ENCODE measurements around the gene PLPP3. TPM values are rescaled to one million over a fixed set of nuclear protein-coding genes. Genes with fewer than 3 reads are reported as not detected.

PLPP3 gene
- total and polyA plus RNA-seq, 9 of the 15 experiments (the other 6 are each of a cell fraction or from before 2014, with no cell fraction given), result 0.07 to 0.54 (median 0.20) TPM

DNA sequence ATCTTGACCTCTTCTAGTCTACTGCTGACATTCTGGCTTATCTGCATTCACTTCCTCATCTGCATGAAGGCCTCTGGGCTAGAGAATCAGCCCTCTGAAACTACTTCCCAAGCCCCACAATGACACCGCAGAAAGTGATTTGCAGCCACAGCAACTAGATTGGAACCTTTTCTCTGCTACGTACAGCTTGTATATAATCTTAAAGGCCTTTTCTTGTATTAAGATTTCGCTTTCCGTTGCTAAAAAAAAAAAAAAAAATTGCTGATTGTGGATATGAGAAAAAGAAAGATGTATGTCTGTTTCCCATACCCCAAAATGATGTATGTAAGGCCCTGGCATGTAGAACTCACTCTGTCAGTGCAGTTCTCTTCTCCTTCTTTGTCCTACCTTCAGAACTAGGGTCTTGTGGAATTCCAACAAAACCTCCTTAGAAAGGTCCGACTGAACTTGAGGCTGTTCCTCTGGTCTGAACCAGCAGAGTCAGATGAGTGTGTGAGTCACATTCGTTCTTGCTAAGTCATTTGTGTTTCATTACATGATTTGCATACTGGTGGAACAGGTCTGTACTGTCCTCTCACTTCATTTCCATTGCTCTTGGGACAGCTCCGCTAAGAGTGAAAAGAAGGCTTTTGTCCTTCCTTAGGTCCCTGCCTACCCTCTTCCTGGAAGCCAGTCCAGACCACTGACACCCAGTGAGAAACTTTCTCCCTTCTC, 62.7 kb downstream of the PLPP3 start (continued):
- TF ChIP-seq, protein P1, sequence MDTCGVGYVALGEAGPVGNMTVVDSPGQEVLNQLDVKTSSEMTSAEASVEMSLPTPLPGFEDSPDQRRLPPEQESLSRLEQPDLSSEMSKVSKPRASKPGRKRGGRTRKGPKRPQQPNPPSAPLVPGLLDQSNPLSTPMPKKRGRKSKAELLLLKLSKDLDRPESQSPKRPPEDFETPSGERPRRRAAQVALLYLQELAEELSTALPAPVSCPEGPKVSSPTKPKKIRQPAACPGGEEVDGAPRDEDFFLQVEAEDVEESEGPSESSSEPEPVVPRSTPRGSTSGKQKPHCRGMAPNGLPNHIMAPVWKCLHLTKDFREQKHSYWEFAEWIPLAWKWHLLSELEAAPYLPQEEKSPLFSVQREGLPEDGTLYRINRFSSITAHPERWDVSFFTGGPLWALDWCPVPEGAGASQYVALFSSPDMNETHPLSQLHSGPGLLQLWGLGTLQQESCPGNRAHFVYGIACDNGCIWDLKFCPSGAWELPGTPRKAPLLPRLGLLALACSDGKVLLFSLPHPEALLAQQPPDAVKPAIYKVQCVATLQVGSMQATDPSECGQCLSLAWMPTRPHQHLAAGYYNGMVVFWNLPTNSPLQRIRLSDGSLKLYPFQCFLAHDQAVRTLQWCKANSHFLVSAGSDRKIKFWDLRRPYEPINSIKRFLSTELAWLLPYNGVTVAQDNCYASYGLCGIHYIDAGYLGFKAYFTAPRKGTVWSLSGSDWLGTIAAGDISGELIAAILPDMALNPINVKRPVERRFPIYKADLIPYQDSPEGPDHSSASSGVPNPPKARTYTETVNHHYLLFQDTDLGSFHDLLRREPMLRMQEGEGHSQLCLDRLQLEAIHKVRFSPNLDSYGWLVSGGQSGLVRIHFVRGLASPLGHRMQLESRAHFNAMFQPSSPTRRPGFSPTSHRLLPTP (IDR thresholded peaks at IDR 0.05; ENCODE audit: borderline replicate concordance, extremely low read depth, insufficient read length), result no peak
- TF ChIP-seq ASH1L (IDR thresholded peaks at IDR 0.05; ENCODE audit: borderline replicate concordance, low read depth, partially characterized antibody) (peak; percentile 36), MAZ (CRISPR knock-in tag; conservative IDR thresholded peaks at IDR 0.05 in 1 of 2, IDR thresholded peaks at IDR 0.05 in 1 of 2) (no peak), TAL1 (IDR thresholded peaks at IDR 0.05) (peak; percentile 29; the same call in 1 of the 2 replicates), ZNF197 (CRISPR knock-in tag; IDR thresholded peaks at IDR 0.05; ENCODE audit: low read depth) (no peak), CHD4 (IDR thresholded peaks at IDR 0.05; ENCODE audit: insufficient read depth, insufficient replicate concordance, low read depth, low read length, poor library complexity, severe bottlenecking) (no peak), HMGN3 (IDR thresholded peaks at IDR 0.05; ENCODE audit: borderline replicate concordance, extremely low read depth, insufficient read length, low read depth, low read length) (no peak)
- TF ChIP-seq, protein P2, sequence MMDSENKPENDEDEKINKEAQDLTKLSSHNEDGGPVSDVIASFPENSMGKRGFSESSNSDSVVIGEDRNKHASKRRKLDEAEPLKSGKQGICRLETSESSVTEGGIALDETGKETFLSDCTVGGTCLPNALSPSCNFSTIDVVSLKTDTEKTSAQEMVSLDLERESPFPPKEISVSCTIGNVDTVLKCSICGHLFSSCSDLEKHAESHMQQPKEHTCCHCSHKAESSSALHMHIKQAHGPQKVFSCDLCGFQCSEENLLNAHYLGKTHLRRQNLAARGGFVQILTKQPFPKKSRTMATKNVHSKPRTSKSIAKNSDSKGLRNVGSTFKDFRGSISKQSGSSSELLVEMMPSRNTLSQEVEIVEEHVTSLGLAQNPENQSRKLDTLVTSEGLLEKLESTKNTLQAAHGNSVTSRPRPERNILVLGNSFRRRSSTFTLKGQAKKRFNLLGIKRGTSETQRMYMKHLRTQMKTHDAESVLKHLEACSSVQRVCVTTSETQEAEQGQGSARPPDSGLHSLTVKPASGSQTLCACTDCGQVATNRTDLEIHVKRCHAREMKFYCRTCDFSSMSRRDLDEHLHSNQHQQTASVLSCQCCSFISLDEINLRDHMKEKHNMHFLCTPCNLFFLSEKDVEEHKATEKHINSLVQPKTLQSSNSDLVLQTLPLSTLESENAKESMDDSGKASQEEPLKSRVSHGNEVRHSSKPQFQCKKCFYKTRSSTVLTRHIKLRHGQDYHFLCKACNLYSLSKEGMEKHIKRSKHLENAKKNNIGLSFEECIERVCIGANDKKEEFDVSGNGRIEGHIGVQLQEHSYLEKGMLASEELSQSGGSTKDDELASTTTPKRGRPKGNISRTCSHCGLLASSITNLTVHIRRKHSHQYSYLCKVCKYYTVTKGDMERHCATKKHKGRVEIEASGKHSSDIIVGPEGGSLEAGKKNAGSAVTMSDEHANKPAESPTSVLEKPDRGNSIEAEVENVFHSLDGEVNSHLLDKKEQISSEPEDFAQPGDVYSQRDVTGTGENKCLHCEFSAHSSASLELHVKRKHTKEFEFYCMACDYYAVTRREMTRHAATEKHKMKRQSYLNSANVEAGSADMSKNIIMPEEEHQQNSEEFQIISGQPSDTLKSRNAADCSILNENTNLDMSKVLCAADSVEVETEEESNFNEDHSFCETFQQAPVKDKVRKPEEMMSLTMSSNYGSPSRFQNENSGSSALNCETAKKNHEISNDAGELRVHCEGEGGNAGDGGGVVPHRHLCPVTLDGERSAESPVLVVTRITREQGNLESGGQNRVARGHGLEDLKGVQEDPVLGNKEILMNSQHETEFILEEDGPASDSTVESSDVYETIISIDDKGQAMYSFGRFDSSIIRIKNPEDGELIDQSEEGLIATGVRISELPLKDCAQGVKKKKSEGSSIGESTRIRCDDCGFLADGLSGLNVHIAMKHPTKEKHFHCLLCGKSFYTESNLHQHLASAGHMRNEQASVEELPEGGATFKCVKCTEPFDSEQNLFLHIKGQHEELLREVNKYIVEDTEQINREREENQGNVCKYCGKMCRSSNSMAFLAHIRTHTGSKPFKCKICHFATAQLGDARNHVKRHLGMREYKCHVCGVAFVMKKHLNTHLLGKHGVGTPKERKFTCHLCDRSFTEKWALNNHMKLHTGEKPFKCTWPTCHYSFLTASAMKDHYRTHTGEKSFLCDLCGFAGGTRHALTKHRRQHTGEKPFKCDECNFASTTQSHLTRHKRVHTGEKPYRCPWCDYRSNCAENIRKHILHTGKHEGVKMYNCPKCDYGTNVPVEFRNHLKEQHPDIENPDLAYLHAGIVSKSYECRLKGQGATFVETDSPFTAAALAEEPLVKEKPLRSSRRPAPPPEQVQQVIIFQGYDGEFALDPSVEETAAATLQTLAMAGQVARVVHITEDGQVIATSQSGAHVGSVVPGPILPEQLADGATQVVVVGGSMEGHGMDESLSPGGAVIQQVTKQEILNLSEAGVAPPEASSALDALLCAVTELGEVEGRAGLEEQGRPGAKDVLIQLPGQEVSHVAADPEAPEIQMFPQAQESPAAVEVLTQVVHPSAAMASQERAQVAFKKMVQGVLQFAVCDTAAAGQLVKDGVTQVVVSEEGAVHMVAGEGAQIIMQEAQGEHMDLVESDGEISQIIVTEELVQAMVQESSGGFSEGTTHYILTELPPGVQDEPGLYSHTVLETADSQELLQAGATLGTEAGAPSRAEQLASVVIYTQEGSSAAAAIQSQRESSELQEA (IDR thresholded peaks at IDR 0.05; ENCODE audit: low read depth), result no peak
